Left cardiac atrium (tissue), 4 donors: ENCODE measurements around the gene PFKFB3. TPM values are rescaled to one million over a fixed set of nuclear protein-coding genes. Genes with fewer than 3 reads are reported as not detected.
A peak's percentile ranks its signal among the peaks of the same experiment; 100 is the strongest.
"Not testable (repeated sequence)": the region's sequence is repeated elsewhere in the genome, so short reads cannot be mapped to it uniquely, and the experiment has no call there.

Experiments used
- ATAC-seq, 2 donors: fragments of 200-7000 bp; cut with Tn5 transposase; one replicate each; pipeline ENCODE4 v1.9.1; 2020; ENCODE audit warnings: mild to moderate bottlenecking in 2 of 2, moderate library complexity in 2 of 2
- DNase-seq: peaks from one replicate; pipeline ENCODE4 v3.0.0-alpha.2; 2020
- intact Hi-C, 2 donors: fragments of 100-400 bp; cut with DNase I; formaldehyde crosslinking; loops; one replicate each; pipeline versions ENCODE4 v1.14.1 to v1.15.1; 2022 to 2023
- total RNA-seq, 2 donors: library from RNA; stranded (reverse); fragmentation: NEBNext Ultra II Directional; extraction: Animal tissue kit (Norgen Biotek cat#: 25700); gene quantifications; one replicate each; pipeline ENCODE4 v1.2.1, GENCODE V29; 2021
- donor health status: DM: no; HTN: yes; CAD: no.
- donor health status: DM: no; HTN: yes; CAD: no; lungs with severe emphysema.
- donor health status: DM: yes; HTN: yes; CAD: no.
- donor health status: Dilated cardiomyopathy.

The PFKFB3 gene
- total RNA-seq, 2 donors from 2014 or later, result 30.7 to 56.1 TPM

- DNase-seq, result no peak
- intact Hi-C loops, result loop anchor here in 1 of 2 donors (10.0 kb wide), 1 partner anchor 74 kb away; the partner anchor contains the start of gene PFKFB3
- ATAC-seq, result no peak
These were observed 75.9 kb downstream of the PFKFB3 start for GRCh38 chr10:6278519-6279120.

DNA sequence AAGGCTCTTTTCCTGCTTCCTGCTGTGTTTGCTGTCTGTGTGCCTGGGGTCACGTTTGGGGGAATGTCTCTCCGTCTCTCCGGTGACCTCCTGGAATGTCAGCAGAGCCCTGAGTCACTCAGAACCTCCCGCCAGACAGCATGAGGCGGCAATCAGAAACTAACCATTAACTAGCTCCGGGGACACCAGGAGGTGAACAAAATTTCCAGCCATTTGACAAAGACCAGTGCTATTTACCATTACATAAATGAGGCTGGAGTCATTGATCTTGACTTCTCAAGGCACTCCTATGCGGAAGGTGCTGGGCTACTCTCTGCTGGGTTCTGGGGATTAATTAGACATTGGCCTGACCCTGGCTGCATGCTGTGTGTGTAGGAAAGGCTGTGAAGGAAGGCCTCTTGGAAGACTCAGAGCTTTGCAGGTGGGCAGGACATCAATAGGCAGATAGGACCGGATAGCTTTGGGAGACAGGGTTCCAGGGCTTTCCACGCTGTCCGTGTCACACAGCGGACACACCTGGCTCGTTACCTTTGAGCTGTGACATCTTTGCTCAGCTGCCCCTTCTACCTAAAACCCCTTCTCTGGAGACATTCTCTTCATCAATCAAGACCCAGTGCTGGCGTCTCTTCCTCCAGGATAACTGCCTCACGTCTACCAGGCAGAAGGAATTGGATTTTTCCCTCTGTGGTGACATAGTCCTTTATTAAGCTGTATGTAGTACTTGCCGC lies 77.0 kb downstream of the PFKFB3 start:
- intact Hi-C loops, result loop anchor here in 1 of 2 donors (10.0 kb wide), 1 partner anchor 75 kb away; the partner anchor contains the start of gene PFKFB3
- no peak for DNase-seq
- ATAC-seq, result peak in 1 of 2 donors; percentile 8

GRCh38 chr10:6280291-6280690 lies 77.6 kb downstream of the PFKFB3 start:
- ATAC-seq, result no peak
- DNase-seq, result no peak
- intact Hi-C loops, result no loop called here

GRCh38 chr10:6282454-6282958 lies 79.8 kb downstream of the PFKFB3 start:
- intact Hi-C loops, result no loop called here
- no peak for DNase-seq
- ATAC-seq, result no peak

DNA sequence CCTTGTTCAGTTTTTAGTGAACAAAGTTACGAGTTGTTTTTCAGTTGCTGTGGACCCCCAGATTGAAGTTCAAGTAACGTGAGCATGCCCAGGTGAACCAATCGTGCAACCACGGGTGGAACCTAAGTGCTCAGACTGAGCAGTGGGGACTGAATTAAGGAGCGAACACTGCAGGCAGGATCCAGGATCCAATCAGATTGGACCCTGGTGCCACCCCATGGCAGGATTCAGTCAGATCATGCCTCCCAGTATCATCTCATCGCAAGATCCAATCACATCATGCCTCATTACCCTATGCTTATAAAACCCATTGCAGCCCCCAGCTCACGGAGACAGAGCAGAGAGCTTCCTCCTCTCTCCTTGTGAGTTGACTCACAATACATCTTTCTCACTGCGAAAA lies 80.9 kb downstream of the PFKFB3 start:
- DNase-seq (no peak), ATAC-seq (no peak)
- intact Hi-C loops, result no loop called here

GRCh38 chr10:6290621-6291020 lies 87.9 kb downstream of the PFKFB3 start:
- DNase-seq, ATAC-seq, intact Hi-C loops: not testable (repeated sequence)

DNA sequence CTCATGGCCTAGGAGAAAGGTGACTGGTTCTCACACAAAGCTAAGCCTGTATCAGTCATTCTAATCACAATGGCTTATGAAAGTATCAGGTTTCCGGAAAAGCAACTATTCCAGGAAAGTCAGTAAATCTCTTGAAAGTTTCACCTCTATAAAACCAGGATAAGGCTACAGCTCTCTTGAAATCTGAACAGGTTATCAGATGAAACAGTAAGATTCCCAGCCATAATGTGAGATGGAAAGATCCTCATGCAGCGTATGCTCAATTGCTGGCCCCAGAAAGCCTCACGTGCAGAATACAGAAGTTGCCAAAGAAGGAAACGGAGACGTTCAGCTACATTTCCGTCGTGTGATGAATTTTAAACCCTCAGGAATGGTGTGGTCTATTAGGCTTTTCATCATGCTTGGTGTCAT lies 90.0 kb downstream of the PFKFB3 start:
- ATAC-seq, result no peak
- intact Hi-C loops, result no loop called here
- DNase-seq, result no peak

GRCh38 chr10:6296425-6296824 lies 93.7 kb downstream of the PFKFB3 start:
- DNase-seq, intact Hi-C loops, ATAC-seq: not testable (repeated sequence)

GRCh38 chr10:6296828-6297251 lies 94.1 kb downstream of the PFKFB3 start:
- ATAC-seq, result no peak
- intact Hi-C loops, result no loop called here
- DNase-seq, result no peak

- intact Hi-C loops, result no loop called here
- ATAC-seq (no peak), DNase-seq (no peak)
These were observed 94.8 kb downstream of the PFKFB3 start for GRCh38 chr10:6297522-6297921.

GRCh38 chr10:6297951-6298381 lies 95.2 kb downstream of the PFKFB3 start:
- no peak for DNase-seq
- peak in 1 of 2 donors; percentile 36 for ATAC-seq
- intact Hi-C loops, result no loop called here

DNA sequence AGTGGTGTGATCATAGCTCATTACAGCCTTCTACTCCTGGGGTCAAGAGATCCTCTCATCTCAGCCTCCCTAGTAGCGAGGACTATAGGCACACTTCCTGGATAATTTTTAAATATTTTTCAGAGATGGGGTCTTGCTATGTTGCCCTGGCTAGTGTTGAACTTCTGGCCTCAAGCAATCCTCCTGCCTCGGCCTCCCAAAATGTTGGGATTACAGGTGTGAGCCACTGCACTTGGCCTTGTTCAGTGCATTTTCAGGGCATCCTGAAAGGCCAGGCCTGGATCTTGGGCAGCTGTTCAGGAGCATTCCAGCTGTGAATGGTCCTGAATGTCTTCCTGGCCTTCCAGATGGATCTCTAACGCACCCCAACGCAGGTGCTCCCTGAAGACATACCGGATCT lies 95.7 kb downstream of the PFKFB3 start:
- no peak for DNase-seq
- intact Hi-C loops, result no loop called here
- ATAC-seq, result no peak

DNA sequence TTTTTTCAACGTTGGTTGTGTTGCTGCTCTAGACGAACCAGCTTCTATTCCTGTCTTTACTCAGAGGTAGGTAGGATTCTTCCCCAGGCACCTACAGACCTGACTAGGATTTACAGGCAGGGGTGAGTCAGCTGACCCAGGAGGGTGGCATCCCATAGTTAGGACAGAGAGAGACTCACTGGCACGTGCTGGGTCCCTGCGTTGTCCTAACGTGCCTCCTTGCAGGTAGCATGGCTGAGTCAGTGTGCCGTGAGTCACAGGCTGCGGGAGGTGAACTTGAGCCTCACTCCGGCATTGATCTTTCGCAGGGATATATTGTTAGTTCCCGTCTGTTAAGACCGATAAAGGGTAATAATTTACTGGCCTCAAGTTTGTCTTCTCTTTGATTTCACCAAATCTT lies 96.5 kb downstream of the PFKFB3 start:
- no peak for ATAC-seq
- intact Hi-C loops, result no loop called here
- no peak for DNase-seq

GRCh38 chr10:6299743-6300105 lies 97.0 kb downstream of the PFKFB3 start:
- no peak for DNase-seq

GRCh38 chr10:6300106-6300783 lies 97.5 kb downstream of the PFKFB3 start:
- DNase-seq, result no peak
- ATAC-seq, result peak; percentile 59 to 74
- intact Hi-C loops, result no loop called here

More at GRCh38 chr10:6299743-6300105, 97.0 kb downstream of the PFKFB3 start:
- intact Hi-C loops, result no loop called here
- no peak for ATAC-seq

DNA sequence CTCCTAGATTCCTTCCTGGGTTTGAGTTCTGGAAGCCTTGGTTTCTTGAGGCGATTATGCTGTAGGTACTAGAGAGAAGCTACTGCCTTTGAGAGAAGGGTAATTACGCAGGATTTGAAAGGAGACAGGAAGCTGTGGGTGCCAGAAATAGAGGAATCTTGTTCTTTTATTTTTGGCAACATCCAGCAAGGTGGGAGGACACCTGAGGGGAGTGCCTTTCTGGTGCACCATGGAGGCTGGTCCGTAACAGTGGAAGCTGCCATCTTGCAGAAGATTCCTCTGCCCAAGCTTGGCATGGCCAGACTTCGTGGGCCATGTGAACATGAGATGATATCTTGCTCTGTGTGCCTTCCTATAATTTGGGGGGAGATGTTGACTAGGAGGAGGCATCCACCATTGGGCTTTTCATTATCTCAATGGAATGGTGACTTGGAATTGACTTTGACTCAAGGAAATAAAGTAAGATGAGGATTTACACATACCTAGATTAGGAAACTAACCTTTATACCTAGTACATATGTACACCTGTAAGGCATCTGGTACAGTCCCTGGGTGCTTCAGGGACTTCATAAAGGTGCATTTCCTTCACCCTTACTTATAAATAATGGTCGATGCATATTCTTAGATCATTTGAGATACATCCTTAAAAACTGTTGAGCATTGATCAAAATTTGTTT lies 98.2 kb downstream of the PFKFB3 start:
- intact Hi-C loops, result no loop called here
- no peak for DNase-seq
- ATAC-seq, result no peak

DNA sequence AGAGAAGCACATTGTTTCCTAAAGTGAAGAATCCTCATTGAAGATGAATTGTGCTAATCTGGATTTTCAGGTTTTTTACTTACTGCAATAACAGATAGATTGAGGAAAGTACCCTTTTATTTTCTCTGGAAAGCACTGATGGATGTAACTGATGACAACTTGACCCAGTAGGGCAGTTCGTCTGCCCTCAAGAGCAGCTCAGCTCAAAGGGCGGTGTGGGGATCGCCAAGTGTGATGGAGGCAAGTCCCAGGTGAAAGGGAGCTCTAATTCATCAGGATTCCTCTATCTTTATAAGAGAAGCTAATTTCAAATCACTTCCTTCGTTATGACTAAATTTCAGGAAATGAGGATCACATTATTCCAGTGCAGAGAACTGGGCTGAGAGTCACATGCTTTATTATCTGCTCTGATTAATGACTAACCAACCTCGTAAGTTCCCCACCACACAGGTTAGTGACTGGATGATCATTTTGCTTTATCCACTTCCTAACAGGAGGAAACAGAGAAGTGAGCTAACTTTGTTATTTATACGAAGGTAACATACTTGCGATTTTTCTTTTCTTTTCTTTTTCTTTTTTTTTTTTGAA lies 98.8 kb downstream of the PFKFB3 start:
- no peak for DNase-seq
- ATAC-seq, result no peak
- intact Hi-C loops, result no loop called here
